CD4-positive, alpha-beta T cell treated with Interleukin-21 for 1 hour (primary cell): ENCODE results near the gene DBH.

ENCODE experiments used
- DNase-seq: peaks from one replicate; pipeline ENCODE4 v3.0.0-alpha.2; 2020

The DBH gene

DNA sequence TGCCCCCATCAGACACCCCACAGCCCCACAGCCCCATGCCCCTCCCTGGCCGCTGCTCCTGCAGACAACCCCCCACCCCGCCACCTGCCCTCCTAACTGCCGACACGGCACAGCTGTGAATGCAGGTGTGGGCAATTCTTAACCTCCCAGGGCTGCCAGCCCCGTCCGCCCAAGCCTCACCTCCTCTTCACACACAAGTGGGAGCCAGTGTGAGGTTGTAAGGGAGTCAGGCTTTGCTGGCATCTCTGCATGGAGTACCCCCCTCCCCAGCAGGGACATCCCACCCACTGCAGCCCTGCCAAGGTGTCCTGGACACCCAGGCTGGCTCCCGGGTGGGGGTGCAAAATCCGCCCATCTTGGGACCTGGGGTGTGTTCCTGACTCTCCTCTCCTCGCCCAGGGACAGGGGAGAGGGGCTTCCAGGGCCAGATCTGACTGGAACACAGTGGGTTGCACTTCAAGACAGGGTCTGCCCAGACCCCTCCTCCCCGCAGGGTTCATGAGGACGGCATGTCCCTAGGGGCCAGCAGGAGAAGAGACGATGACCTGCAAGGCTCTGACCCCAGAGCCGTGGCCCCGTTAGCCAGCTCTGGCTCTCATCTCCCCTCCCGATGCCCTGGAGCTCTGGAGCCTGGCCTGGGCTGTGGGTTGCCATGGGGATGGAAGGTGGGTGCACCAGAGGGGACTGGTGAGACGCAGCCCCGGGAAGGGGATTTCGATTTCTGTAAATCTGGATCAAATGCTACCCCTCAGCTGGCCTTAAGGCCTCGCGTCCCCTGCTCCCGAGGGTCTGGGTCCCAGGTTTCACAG lies 67.6 kb downstream of the DBH start:
- no peak for DNase-seq

DNA sequence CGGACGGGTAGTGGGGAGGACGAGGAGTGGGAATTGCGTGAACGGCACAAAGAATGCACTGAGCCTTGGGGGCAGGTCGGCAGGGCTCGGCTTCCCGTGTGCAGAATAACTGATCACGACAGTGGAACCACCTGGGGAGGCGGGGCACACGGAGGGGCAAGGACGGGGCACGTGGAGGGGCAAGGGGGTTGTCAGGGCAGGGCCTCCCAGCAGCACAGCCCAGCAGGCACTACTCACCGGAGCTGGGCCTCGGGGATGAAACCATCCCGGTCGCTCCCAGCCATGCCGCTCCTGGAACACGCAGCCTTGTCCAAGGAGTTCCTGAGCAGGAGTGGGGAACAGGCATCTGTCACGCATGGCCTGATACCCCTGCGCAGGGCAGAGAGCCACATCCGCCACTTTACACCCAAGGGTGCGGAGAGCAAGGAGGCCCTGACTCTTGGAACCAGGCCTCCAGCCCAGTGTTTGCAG lies 68.6 kb downstream of the DBH start:
- DNase-seq: no peak

DNA sequence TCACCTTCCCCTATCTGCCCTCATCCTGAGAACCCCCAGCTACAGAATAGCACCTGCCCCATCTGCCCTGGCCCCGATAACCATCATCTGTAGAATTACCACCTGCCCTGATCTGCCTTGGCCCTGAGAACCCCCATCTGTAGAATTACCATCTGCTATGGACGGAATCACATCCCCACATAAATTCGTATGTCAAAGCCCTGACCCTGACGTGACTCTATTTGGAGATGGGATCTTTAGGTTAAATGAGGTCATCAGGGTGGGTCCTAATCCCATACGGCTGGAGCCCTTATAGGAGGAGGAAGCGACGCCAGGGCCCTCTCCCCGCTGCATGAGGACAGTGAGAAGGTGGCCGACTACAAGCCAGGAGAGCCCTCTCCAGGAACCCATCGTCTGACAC lies 69.4 kb downstream of the DBH start:
- DNase-seq: no peak

- DNase-seq: no peak
Measured at GRCh38 chr9:133706307-133707050, 70.3 kb downstream of the DBH start.

GRCh38 chr9:133707065-133707762 lies 71.1 kb downstream of the DBH start:
- DNase-seq: no peak

DNA sequence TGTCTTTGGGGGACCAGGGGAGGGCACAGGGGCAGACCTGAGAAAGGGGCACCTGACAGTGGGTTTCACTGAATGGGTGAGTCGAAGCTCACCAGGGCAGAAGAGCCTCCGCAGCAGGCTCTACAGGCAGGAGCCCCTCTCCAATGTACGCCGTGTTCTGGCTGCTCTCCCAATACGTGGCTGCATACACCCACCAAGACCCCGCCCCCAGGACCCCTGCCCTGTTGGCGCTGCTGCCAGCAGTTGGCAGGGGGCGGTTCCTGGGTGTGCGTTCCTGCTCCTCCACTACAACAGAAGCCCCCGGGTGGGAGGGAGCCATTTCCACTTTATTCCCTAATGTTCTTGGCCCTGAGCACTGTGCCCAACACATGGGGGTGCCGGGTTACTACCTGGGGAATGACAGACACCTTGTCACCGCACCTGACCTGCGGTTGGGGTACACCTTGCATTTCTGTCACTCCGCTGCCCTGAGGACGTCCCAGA lies 71.6 kb downstream of the DBH start:
- no peak for DNase-seq

DNA sequence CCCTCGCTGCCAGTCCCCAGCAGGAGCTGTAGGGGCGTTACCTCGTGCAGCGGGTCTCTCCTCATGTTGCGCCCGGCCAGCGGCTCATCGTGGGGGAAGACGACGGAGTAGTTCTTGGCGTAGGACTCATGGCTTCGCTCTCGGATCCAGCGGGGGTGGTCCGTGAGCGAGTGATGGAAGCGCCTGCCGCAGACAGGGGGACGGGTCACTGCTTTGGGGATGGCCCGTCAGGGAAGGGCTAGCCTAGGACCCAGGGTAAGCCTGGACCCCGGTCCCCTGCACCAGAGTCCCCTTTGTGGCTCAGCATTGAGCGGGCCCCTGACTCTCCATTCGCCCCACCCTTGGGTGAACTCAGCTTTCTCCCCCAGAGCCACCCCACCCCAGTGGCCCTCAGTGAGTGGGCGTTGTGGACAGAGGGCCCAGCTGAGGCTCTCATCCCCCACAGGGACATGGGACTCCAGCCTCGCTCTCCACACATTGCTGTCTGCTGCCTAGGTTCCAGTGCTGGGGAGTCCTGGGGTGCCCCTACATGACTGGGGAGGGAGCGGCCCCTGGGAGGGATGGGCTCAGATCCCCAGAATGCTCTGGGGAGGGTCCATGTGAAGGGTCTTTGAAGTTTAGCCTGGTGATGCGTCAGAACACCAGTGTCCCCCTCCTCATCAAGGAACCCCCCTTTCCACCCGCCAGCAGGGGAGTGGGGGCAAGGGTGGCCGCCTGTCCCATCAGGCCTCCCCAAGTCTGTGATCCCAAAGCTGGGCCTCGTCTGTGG lies 72.3 kb downstream of the DBH start:
- DNase-seq: no peak
